Adrenal gland (tissue), 12 donors: ENCODE data around the gene FARP1. TPM values are rescaled to one million over a fixed set of nuclear protein-coding genes. Genes with fewer than 3 reads are reported as not detected.

Experiments
- DNase-seq, 7 donors: peaks; one replicate each; pipeline ENCODE4 v3.0.0-alpha.2; 2019 to 2020
- H3K27ac ChIP-seq, 5 donors: fragments of 200-600 bp; sonication (generic) in 4 of 5; 1 replicate in 3 of 5; 2 replicates in 2 of 5; pipeline versions ENCODE4 v1.5.1 to v1.8.0; 2016 to 2020; ENCODE audit warnings: mild to moderate bottlenecking in 1 of 5
- H3K27me3 ChIP-seq: fragments of 200-600 bp; 2 replicates; pipeline ENCODE4 v1.8.0; 2021
- H3K36me3 ChIP-seq, 2 donors: fragments of 200-600 bp; replicated peaks in 1 of 2; 1 replicate in 1 of 2; 2 replicates in 1 of 2; pipeline versions ENCODE4 v1.5.1 to v1.8.0; 2018 to 2022
- H3K4me1 ChIP-seq, 2 donors: fragments of 200-600 bp; replicated peaks in 1 of 2; 1 replicate in 1 of 2; 2 replicates in 1 of 2; pipeline versions ENCODE4 v1.5.1 to v1.8.0; 2018 to 2021
- H3K4me3 ChIP-seq, 4 donors: fragments of 200-600 bp; sonication (generic) in 3 of 4; one replicate each; pipeline ENCODE4 v1.5.1; 2016 to 2018
- H3K9me3 ChIP-seq, 3 donors: fragments of 200-600 bp; sonication (generic) in 1 of 3; replicated peaks in 1 of 3; 1 replicate in 2 of 3; 2 replicates in 1 of 3; pipeline versions ENCODE4 v1.5.1 to v1.8.0; 2016 to 2021
- POLR2A ChIP-seq, 2 donors: fragments of 450-650 bp; IDR thresholded peaks; one replicate each; pipeline ENCODE4 v1.6.1; 2017; ENCODE audit warnings: antibody characterized with exemption in 2 of 2, mild to moderate bottlenecking in 2 of 2, moderate library complexity in 1 of 2
- WGBS, 4 donors: extraction: QIAGEN DNeasy Blood & Tissue Kit in 2 of 4; methylation state at CpG; one replicate each; pipeline versions ENCODE4 v1.1.5 to v1.1.7; 2013 to 2017; 5-methylcytosine and 5-hydroxymethylcytosine counted together
- intact Hi-C, 2 donors: fragments of 100-400 bp; cut with DNase I; formaldehyde crosslinking; loops; one replicate each; pipeline versions ENCODE4 v1.14.1 to v1.15.0; 2022 to 2023
- polyA plus RNA-seq, 3 donors: library from polyadenylated mRNA; stranded (reverse); fragments of 200-250 nt in 2 of 3; fragments of 350-450 nt in 1 of 3; fragmentation: Illumina TruSeq in 1 of 3; extraction: RNeasy Lipid Tissue Mini Kit (QIAGEN cat#74804) in 1 of 3; gene quantifications; one replicate each; pipeline ENCODE4 v1.2.3, GENCODE V29; 2013 to 2014
- total RNA-seq, 9 donors: library from RNA; depleted of rRNA in 4 of 9; stranded (reverse); fragments of >200 nt in 4 of 9; fragments of 120-200 nt in 1 of 9; fragmentation: NEBNext Ultra II Directional in 1 of 9; extraction: Animal tissue kit (Norgen Biotek cat#: 25700) in 1 of 9; gene quantifications; one replicate each; pipeline versions ENCODE4 v1.1.0 to v1.2.4, GENCODE V29; 2013 to 2023
- TF ChIP-seq, protein P1 (sequence below), 6 experiments: fragments of 450-650 bp in 4 of 6; fragments of 200-600 bp in 2 of 6; sonication (generic) in 1 of 6; IDR thresholded peaks; 1 replicate in 5 of 6; 2 replicates in 1 of 6; pipeline versions ENCODE4 v1.5.1 to v1.8.0; 2016 to 2021; ENCODE audit warnings: antibody characterized with exemption in 6 of 6, mild to moderate bottlenecking in 2 of 6, moderate library complexity in 1 of 6
- donor health status: healthy with polysubstance abuse.
- donor health status: Bipolar disorder and iron deficiency.
- donor health status: DM: yes; HTN: yes; CAD: no.
- donor health status: DM: no; HTN: no; CAD: no.
- donor health status: DM: no; HTN: no; CAD: no.
- donor health status: DM: yes; HTN: yes; CAD: no.

FARP1 gene
- total and polyA plus RNA-seq, 12 donors: 27.1 to 304 (median 71.6) TPM

DNA sequence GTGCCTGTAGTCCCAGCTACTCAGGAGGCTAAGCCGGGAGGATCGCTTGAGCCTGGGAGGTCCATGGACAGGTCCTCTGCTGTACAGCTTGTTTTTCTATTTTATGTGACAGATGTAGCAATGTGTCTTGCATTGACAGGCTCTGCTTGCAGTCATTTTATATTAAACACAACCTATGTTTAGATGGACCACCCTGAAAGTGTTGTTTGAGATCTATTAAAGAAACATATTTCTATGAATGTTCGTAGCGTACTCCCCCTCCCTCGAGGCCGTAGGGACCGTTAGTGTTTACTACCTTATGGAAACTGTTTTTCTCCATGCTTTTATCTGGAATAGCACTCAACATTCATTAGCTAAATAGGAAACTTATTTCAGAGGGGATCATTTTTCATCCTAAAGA, 99.1 kb downstream of the FARP1 start:
- intact Hi-C loops: no loop called here
- TF ChIP-seq, protein P1, sequence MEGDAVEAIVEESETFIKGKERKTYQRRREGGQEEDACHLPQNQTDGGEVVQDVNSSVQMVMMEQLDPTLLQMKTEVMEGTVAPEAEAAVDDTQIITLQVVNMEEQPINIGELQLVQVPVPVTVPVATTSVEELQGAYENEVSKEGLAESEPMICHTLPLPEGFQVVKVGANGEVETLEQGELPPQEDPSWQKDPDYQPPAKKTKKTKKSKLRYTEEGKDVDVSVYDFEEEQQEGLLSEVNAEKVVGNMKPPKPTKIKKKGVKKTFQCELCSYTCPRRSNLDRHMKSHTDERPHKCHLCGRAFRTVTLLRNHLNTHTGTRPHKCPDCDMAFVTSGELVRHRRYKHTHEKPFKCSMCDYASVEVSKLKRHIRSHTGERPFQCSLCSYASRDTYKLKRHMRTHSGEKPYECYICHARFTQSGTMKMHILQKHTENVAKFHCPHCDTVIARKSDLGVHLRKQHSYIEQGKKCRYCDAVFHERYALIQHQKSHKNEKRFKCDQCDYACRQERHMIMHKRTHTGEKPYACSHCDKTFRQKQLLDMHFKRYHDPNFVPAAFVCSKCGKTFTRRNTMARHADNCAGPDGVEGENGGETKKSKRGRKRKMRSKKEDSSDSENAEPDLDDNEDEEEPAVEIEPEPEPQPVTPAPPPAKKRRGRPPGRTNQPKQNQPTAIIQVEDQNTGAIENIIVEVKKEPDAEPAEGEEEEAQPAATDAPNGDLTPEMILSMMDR (IDR thresholded peaks at IDR 0.05): no peak
- TF ChIP-seq POLR2A (IDR thresholded peaks at IDR 0.05): no peak
- Histone ChIP-seq H3K4me1 (no peaks in the 10 kb centered on the region), H3K36me3 (no peaks in the 10 kb centered on the region), H3K27me3 (no peaks in the 10 kb centered on the region), H3K4me3 (no peak overlapping the region), H3K27ac (no peak overlapping the region), H3K9me3 (no peaks in the 10 kb centered on the region)
- no peak for DNase-seq
- WGBS, 4 donors: 87 to 94% (median 93%) methylated on average over 7 of the region's 7 CpGs

DNA sequence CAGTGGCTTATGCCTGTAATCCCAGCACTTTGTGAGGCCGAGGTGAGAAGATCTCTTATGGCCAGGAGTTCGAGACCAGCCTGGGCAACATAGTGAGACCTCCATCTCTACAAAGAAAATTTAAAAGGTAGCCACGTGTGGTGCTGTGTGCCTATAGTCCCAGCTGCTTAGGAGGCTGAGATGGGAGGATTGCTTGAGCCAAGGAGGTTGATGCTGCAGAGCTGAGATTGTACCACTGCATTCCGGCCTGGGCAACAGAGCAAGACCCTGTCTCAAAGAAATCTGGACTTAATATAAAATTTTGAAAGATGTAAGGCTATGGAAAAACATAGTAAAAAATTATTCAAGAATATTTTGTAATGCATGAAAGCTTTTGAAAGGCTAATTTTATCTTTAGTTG, 99.5 kb downstream of the FARP1 start:
- intact Hi-C loops: no loop called here
- no peak for TF ChIP-seq POLR2A (IDR thresholded peaks at IDR 0.05)
- TF ChIP-seq, protein P1 (IDR thresholded peaks at IDR 0.05): no peak
- Histone ChIP-seq H3K9me3 (no peaks in the 10 kb centered on the region), H3K27me3 (no peaks in the 10 kb centered on the region), H3K36me3 (no peaks in the 10 kb centered on the region), H3K27ac (no peak overlapping the region), H3K4me3 (no peak overlapping the region), H3K4me1 (no peaks in the 10 kb centered on the region)
- DNase-seq: no peak
- 90 to 98% (median 95%) methylated on average over 4 of the region's 4 CpGs for WGBS, 4 donors

DNA sequence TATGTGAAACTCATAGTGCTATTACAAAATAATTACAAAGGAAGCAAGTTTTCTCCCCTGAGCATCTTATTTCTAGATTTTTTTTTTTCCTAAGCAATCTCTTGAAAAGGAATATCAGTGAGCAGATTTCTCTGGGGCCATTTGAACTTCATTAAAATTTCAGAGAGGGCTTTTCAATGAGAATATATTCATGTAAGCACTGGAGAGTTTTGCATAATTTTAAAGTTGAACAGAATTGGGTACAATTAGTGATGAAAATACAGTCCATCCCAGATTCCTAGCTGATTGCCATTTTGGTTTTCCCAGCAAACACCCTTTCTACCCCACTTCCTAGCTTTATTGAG, 101.0 kb downstream of the FARP1 start:
- intact Hi-C loops: no loop called here

DNA sequence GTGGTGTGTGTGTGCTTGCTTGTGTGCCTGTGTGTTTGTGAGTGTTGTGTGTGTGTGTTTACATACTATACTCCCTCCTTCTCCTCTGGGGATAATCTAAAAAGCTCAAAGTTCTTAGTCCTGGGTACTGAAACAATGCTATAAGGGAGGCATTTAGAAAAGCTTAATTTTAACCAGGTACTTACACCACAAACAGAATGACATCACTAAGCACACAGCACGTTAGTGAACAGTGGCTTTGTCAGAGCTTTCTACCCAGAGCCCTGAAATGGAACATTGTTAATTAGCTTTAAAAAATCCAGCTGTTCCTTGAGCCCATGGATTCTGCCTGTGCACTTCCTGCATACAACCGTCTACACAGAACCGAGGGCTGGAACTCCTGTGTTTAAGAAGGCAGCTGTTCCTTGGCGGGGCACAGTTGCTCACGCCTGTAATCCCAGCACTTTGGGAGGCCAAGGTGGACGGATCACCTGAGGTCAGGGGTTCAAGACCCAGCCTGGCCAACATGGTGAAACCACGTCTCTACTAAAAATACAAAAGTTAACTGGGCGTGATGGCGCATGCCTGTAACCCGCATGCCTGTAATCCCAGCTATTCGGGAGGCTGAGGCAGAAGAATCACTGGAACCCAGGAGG, 103.8 kb downstream of the FARP1 start:
- Histone ChIP-seq H3K27ac (no peak overlapping the region), H3K9me3 (no peaks in the 10 kb centered on the region), H3K4me1 (no peaks in the 10 kb centered on the region), H3K4me3 (no peak overlapping the region), H3K36me3 (no peaks in the 10 kb centered on the region), H3K27me3 (no peaks in the 10 kb centered on the region)
- no peak for DNase-seq
- no peak for TF ChIP-seq POLR2A (IDR thresholded peaks at IDR 0.05)
- TF ChIP-seq, protein P1 (IDR thresholded peaks at IDR 0.05): no peak
- intact Hi-C loops: no loop called here
- WGBS, 4 donors: 78 to 83% (median 80%) methylated on average over 11 of the region's 11 CpGs

More for the DNA sequence above, 101.0 kb downstream of the FARP1 start:
- Histone ChIP-seq H3K36me3 (no peaks in the 10 kb centered on the region), H3K27ac (no peak overlapping the region), H3K4me1 (no peaks in the 10 kb centered on the region), H3K27me3 (no peaks in the 10 kb centered on the region), H3K4me3 (no peak overlapping the region), H3K9me3 (no peaks in the 10 kb centered on the region)
- no peak for TF ChIP-seq POLR2A (IDR thresholded peaks at IDR 0.05)
- TF ChIP-seq, protein P1 (IDR thresholded peaks at IDR 0.05): no peak
- no peak for DNase-seq
